22Rv1 (cell line): ENCODE data around the gene NUDT22.

Experiments used
- ZFX ChIP-seq: fragments of 450-650 bp; IDR thresholded peaks from 2 replicates; pipeline ENCODE4 v1.6.1; 2017; ENCODE audit warnings: antibody characterized with exemption, borderline replicate concordance
- TF ChIP-seq, protein P1 (sequence below): fragments of 450-650 bp; IDR thresholded peaks from 2 replicates; pipeline ENCODE4 v1.5.1; 2017; ENCODE audit warnings: mild to moderate bottlenecking

DNA sequence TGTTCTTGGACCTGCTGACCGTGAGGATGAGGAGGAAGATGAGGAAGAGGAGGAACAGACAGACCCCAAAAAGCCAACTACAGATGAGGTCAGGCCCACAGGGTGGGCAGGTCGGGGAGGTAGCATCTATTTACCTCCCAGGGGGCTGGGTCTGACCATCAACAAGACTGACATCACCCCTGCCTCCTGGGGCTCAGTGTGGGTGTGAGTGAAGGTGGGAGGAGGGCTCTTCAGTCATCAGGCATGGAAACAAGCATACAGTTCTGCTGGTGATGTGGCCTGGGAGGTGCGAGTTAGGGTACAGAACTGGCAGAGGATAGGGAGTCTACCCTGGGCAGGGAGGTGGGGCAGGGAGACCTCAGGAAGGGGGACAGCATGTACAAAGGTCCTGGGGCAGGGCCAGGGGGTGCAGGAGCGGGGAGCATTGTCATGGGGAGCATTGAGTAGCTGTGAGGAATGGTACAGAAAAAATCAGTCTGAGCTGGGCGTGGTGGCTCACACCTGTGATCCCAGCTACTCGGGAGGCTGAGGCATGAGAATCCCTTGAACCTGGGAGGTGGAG is 34.2 kb downstream of the NUDT22 start:
- TF ChIP-seq, protein P1, sequence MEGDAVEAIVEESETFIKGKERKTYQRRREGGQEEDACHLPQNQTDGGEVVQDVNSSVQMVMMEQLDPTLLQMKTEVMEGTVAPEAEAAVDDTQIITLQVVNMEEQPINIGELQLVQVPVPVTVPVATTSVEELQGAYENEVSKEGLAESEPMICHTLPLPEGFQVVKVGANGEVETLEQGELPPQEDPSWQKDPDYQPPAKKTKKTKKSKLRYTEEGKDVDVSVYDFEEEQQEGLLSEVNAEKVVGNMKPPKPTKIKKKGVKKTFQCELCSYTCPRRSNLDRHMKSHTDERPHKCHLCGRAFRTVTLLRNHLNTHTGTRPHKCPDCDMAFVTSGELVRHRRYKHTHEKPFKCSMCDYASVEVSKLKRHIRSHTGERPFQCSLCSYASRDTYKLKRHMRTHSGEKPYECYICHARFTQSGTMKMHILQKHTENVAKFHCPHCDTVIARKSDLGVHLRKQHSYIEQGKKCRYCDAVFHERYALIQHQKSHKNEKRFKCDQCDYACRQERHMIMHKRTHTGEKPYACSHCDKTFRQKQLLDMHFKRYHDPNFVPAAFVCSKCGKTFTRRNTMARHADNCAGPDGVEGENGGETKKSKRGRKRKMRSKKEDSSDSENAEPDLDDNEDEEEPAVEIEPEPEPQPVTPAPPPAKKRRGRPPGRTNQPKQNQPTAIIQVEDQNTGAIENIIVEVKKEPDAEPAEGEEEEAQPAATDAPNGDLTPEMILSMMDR: no peak
- no peak for TF ChIP-seq ZFX
